K562 (cell line): Measurements from ENCODE around the gene ARHGAP35. TPM values are rescaled to one million over a fixed set of nuclear protein-coding genes. Genes with fewer than 3 reads are reported as not detected.
A peak's percentile ranks its signal among the peaks of the same experiment; 100 is the strongest.

Experiments
- GABPA ChIP-seq: fragments of 200-800 bp; sonication (Bioruptor generic); conservative IDR thresholded peaks from 2 replicates; pipeline ENCODE4 v1.6.1; 2016; ENCODE audit warnings: low read depth, missing genetic modification characterization, missing compliant biosample characterization
- HDAC3 ChIP-seq: fragments of 450-650 bp; IDR thresholded peaks from 2 replicates; pipeline ENCODE4 v1.6.1; 2018; ENCODE audit warnings: borderline replicate concordance, mild to moderate bottlenecking, moderate library complexity; ENCODE audit not compliant: partially characterized antibody
- HDGF ChIP-seq: fragments of 450-650 bp; IDR thresholded peaks from 2 replicates; pipeline ENCODE4 v1.6.1; 2016
- MYC ChIP-seq, 2 experiments: fragments of 250-450 bp in 1 of 2; sonication (Bioruptor Pico) in 1 of 2; IDR thresholded peaks; 2 replicates each; pipeline versions ENCODE4 v1.5.1 to v1.6.1; 2012 to 2021; ENCODE audit warnings: low read depth in 2 of 2, borderline replicate concordance in 1 of 2, improper control_type of control experiment in 1 of 2, low read length in 1 of 2, mild to moderate bottlenecking in 1 of 2, moderate library complexity in 1 of 2
- PBX2 ChIP-seq, 2 experiments: IDR thresholded peaks in 1 of 2; conservative IDR thresholded peaks in 1 of 2; 2 replicates each; pipeline ENCODE4 v1.6.1; 2016; ENCODE audit warnings: low read depth in 2 of 2, mild to moderate bottlenecking in 1 of 2, missing compliant biosample characterization in 1 of 2, missing genetic modification characterization in 1 of 2, moderate library complexity in 1 of 2
- SPI1 ChIP-seq: IDR thresholded peaks from 2 replicates; pipeline ENCODE4 v1.6.1; 2011; ENCODE audit warnings: low read depth, low read length, control low read depth, borderline replicate concordance
- XRCC5 ChIP-seq: fragments of 200-400 bp; formaldehyde crosslinking; IDR thresholded peaks from 2 replicates; pipeline ENCODE4 v1.6.1; 2017; ENCODE audit warnings: low read depth, mild to moderate bottlenecking, low read length
- ZNF507 ChIP-seq: conservative IDR thresholded peaks from 2 replicates; pipeline ENCODE4 v1.6.1; 2017; ENCODE audit warnings: missing genetic modification characterization, missing compliant biosample characterization
- ZSCAN29 ChIP-seq: fragments of 450-650 bp; IDR thresholded peaks from 2 replicates; pipeline ENCODE4 v1.6.1; 2017
- polyA plus RNA-seq, 8 experiments: library from polyadenylated mRNA; depleted of rRNA in 4 of 8; stranded (reverse) in 5 of 8; unstranded in 3 of 8; fragments of >200 nt; fragmentation: Nextera tagmentation in 2 of 8; fragmentation: Illumina TruSeq in 1 of 8; extraction: Ambion mirVana in 2 of 8; extraction: Trizol in 1 of 8; gene quantifications; 2 replicates each; pipeline versions ENCODE4 v1.2.1 to v1.2.3, GENCODE V29; 2011 to 2014; ENCODE audit warnings: inconsistent platforms in 1 of 8, missing spikeins in 1 of 8
- total RNA-seq, 7 experiments: library from RNA; depleted of rRNA in 6 of 7; stranded (reverse); fragments of >200 nt in 6 of 7; fragmentation: Illumina TruSeq in 2 of 7; extraction: Trizol in 2 of 7; gene quantifications; 2 replicates each; pipeline versions ENCODE4 v1.2.1 to v1.2.3, GENCODE V29; 2011 to 2021; ENCODE audit warnings: low replicate concordance in 1 of 7
- TF ChIP-seq, protein P1 (sequence below): fragments of 450-650 bp; IDR thresholded peaks from 2 replicates; pipeline ENCODE4 v1.6.1; 2017; ENCODE audit warnings: mild to moderate bottlenecking, moderate library complexity

The ARHGAP35 gene
- total and polyA plus RNA-seq, 9 of the 15 experiments (the other 6 are each of a cell fraction or from before 2014, with no cell fraction given) = 0.27 to 26.4 (median 10.2) TPM

- TF ChIP-seq, protein P1, sequence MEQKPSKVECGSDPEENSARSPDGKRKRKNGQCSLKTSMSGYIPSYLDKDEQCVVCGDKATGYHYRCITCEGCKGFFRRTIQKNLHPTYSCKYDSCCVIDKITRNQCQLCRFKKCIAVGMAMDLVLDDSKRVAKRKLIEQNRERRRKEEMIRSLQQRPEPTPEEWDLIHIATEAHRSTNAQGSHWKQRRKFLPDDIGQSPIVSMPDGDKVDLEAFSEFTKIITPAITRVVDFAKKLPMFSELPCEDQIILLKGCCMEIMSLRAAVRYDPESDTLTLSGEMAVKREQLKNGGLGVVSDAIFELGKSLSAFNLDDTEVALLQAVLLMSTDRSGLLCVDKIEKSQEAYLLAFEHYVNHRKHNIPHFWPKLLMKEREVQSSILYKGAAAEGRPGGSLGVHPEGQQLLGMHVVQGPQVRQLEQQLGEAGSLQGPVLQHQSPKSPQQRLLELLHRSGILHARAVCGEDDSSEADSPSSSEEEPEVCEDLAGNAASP = no peak
- TF ChIP-seq ZNF507 (no peak), PBX2 (CRISPR knock-in tag; IDR thresholded peaks at IDR 0.05; ENCODE audit: low read depth) (no peak), PBX2 (tag; conservative IDR thresholded peaks at IDR 0.05; ENCODE audit: low read depth) (no peak), SPI1 (peak; percentile 91), MYC (IDR thresholded peaks at IDR 0.05; ENCODE audit: low read depth, low read length) (no peak), MYC (CRISPR knock-in tag; IDR thresholded peaks at IDR 0.05; ENCODE audit: borderline replicate concordance, low read depth) (peak; percentile 57; the same call in 1 of the 2 replicates), XRCC5 (0 out of 2 replicates have a peak, but pooled peaks have one; percentile 56), ZSCAN29 (peak; percentile 47; the same call in 1 of the 2 replicates), HDGF (peak; percentile 45; the same call in 1 of the 2 replicates), HDAC3 (no peak), GABPA (tag) (peak; percentile 43; the same call in 1 of the 2 replicates)
Measured at GRCh38 chr19:46845959-46846459, 14.8 kb upstream of the ARHGAP35 start (continued).
